NCI-H2196 (cell line): Measurements from ENCODE around the gene MAGEA9B.
A peak's percentile ranks its signal among the peaks of the same experiment; 100 is the strongest.
"Not testable (repeated sequence)": the region's sequence is repeated elsewhere in the genome, so short reads cannot be mapped to it uniquely, and the experiment has no call there.

ENCODE experiments used
- DNase-seq: peaks from one replicate; lab custom pipeline; 2025; ENCODE audit not compliant: unreplicated experiment; lab: John Stamatoyannopoulos, UW

The MAGEA9B gene, protein sequence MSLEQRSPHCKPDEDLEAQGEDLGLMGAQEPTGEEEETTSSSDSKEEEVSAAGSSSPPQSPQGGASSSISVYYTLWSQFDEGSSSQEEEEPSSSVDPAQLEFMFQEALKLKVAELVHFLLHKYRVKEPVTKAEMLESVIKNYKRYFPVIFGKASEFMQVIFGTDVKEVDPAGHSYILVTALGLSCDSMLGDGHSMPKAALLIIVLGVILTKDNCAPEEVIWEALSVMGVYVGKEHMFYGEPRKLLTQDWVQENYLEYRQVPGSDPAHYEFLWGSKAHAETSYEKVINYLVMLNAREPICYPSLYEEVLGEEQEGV

DNA sequence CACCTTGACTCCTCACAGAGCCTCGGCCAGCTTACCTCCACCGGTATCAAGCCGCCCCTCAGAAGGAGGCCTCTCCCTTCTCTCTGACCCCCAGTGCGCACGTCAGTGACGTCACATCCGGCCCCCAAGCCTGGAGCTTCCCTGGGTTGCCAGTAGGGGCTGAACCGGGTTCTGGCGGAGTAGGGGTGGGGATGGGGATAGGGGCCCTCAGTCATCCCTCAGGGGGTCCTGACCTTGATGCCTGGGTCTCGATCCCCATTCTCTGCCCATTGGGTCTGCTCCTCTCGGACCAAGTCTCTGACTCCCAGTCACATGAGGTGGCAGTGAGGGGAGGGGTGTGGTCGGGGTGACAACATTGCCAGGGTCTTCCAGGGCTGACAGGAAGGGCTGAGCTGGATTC, at the start of gene MAGEA9B:
TSS of gene MAGEA9B (minus strand) at position 101 of the 400 bp plus-strand sequence. CDS start 4,280 bp downstream, outside the sequence.
- DNase-seq, result not testable (repeated sequence)

DNA sequence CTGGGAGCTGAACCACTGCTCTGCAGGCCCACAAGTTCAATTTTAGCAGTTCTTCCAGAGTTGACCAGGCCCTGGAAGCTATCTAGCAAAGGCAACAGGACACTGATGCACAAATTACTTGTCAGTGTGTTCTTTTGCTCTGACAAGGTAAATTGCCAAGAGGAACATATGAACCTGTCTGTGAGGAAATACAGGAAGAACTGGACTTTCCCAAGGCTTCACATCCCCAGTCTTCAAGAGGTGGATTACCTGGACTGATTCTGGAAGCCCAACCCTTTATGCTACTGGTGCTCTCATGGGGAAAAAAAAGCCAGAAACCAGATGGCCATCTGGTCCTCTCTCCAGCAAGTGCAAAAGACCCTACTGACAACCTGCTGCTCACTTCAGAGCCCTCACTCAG, 46.3 kb upstream of the MAGEA9B start:
- DNase-seq, result no peak

DNA sequence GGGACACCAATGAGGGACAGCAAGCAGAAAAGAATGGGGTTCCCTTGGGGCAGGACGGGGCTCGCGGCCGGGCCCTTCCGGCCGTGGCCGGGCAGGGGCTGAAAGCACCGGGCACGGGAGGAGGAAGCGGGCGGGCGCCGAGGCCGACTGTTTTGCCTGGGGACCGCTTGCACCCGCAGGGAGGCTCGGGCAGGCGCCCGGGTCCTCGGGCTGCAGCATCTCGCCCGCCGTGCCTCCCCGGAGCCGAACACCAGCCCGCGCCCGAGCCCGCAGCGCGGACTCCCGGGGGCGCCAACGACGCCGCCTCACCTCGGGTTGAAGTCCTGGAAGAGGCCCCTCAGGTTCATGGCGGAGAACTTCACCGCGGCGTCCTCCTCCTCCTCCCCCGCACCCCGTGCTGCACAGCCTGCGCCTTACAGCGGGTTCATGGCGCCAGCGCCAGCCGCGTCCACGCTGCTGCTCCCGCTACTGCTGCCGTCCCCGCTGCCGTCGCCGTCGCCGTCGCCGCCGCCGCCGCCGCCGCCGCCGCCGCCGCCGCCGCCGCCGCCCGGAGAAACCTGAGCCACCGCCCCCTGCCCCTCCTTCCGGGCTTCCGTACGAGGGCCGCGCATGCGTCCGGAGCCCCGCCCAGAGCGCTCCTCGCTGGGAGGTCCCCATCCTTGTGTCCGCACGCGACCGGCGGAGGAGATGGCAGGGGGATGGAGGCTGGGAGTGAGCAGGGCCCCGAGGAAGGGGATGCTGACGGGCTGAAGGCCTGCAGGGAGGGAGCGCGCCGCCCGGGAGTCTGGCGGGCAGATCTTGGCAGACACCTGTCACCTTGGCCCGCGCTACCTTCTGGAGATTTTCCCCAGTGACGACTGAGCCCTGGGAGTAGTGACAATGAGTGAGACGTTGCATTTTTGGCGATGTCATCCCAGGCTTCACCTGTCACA, 44.2 kb upstream of the MAGEA9B start, which contains the start of gene TMEM185A:
TSS of gene TMEM185A (minus strand) at position 559 of the 932 bp plus-strand sequence. CDS start at position 347, 212 bp downstream.
- DNase-seq, result peak; percentile 43

DNA sequence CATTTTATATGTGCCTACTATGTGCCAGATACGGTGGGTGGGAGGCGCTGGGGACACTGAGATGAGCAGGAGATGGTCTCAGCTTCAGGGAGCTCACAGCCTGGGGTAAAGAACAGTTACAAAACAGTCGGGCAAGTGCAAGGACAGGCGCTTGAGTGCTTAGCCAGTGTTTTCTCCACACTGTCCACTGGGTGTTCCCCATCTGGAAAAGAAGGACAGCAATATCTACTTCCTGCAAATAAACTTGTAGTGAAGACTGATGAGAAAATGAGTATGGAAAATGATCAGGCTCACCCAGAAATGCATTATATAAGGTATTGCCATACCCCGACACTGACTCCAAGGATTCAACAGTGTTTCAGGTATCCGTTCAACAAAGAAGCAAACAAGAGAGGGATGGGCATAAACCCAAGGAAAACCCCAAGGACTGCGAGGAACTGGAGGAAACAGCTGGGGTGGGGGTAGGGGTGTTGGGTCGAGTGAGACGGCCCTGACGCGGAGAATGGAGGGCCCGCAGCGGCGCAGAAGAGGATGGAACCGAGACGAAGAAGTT, 43.5 kb upstream of the MAGEA9B start:
- DNase-seq, result no peak

DNA sequence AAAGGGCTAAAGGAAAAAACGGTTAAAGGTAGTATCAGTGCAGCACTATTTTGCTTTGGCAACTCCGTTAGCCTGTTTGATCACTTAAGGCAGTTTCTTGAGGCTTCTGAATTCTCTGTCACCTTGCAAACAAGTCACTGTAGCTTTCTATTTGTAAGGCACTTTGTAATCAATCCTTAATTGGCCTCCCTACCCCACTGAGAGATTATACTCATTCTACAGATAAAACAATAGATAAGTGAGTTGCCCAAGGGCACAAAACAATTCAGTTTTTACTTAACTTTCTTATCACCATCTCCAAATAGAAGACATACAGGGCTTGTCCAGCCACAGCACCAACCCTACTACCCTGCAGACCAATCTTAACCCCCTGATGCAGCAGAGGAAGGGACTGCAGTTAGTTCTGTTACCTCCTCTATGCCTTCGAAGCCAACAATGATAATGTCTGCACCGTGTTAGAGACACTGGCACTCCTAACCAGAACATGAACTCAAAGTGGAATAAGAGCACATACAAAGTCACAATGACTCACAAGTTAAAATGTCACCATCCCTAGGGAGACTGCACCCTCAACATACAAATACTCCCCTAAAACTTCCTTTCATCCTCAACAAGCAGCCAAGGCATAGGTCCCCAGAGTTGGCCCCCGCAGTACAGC, 42.6 kb upstream of the MAGEA9B start:
- no peak for DNase-seq

DNA sequence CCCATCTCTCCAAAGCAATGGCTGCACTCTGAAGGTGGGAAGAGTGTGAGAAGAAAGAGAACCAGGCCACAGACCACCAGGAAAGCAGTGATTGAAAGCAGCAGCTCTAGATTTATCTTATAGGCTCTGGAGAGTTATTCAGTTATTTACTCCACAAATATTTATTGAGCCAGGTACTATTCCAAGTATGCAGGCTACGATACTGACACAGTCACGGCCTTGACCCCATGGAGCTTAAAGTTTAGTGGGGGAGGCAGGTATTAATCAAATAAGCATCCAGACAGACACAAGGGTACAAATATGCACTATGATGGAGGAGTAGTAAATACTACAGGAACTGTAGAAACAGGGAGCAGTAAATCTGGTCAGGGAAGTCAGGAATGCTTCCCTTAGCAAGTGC, 41.5 kb upstream of the MAGEA9B start:
- DNase-seq, result no peak

DNA sequence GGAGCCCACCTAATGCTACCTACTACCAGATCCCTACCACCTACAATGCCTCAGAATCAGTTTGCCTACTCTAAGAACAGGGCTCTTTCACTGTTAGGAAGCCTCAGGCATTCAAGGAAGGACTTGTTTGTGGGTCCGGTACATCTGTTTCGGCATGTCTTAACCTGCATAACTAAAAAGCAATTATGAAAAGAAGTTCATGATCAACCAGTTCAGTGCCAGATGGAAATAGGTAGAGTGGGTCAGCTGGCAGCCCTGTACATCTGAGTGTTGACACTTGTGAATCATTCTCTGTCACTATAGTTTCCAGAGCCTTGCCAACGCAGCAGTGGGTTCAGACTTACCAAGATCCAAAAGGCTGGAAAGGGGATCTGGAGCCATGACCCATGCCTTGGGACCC, 41.0 kb upstream of the MAGEA9B start:
- no peak for DNase-seq

DNA sequence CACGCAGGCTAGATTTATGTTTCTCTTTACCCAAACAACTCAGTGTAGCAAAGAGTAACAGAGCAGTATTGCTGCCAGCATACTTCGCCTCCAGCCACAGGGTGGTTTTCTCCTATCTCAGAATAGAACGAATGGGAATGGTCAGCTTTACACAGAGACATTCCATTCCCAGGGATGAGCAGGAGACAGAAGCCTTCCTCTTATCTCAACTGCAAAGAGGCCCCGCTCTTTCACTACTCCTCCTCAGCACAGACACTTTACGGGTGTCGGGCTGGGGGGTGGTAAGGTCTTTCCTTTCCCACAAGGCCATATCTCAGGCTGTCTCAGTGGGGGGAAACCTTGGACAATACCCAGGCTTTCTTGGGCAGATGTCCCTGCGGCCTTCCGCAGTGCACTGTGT, 39.6 kb upstream of the MAGEA9B start:
- not testable (repeated sequence) for DNase-seq

DNA sequence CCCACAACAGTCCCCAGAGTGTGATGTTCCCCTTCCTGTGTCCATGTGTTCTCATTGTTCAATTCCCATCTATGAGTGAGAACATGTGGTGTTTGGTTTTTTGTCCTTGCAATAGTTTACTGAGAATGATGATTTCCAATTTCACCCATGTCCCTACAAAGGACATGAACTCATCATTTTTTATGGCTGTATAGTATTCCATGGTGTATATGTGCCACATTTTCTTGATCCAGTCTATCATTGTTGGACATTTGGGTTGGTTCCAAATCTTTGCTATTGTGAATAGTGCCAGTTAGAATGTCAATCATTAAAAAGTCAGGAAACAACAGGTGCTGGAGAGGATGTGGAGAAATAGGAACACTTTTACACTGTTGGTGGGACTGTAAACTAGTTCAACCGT, 32.4 kb upstream of the MAGEA9B start:
- DNase-seq, result not testable (repeated sequence)

DNA sequence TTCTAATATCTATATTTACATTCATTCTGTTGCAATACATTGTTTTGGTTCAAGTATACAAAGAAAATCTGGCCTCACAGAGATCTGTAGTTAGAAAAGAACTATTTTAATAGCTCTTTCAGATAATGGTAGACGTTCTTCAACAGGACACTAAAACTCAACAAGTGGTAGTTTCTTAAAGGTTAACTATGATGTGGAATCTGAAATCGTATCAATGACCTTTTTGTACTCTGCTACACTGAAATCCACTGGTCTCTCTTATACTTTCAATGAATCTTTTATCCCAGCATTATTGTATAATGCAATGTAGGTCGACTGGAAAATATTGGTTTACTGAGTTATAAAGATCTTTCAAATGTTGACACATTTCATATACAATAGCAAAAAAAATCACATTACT, 31.6 kb upstream of the MAGEA9B start:
- no peak for DNase-seq

DNA sequence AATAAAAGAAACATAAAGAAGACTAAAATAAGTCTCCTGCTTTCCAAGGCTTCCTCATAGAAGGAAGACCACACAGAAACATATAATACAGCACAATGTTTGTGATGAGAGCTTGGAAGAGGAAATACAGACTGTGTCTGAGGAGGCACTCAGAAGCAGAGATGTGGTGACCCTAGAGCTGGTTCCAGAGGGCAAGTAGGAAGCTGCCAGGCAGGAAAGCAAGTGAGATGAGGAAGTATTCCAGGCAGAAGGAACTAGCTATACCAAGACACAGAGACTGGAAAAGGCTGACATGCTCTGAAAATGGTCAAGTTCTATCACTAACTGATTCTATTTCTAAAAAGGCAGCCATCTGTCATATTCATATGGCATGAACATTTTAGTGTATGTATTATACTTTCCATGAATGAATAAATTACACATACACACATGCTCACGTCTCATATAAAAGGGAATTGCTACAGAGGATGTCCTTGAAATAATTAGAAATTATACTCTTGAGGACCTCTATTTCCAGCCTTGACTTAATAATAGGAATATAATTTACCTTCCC, 24.4 kb upstream of the MAGEA9B start:
- no peak for DNase-seq

DNA sequence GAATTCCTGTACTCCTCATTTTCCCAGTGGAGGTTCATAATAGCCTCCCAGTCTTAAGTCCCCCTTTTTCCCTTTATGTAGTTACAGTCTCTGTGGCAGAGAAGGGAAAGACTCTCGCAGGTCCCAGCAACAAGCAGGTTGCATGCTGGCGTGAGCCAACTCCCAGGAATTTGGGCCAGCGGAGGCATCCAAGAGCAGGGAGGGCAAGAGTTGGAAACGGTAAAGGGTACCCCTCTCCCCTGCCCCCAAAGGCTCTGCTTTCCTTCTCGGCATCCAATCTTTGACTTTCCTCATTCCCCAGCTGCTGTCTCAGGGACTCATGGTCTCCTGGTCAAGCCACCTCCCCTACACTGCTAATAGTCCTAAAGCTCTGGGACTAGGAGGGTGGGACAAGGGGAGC, 23.3 kb upstream of the MAGEA9B start:
- no peak for DNase-seq

DNA sequence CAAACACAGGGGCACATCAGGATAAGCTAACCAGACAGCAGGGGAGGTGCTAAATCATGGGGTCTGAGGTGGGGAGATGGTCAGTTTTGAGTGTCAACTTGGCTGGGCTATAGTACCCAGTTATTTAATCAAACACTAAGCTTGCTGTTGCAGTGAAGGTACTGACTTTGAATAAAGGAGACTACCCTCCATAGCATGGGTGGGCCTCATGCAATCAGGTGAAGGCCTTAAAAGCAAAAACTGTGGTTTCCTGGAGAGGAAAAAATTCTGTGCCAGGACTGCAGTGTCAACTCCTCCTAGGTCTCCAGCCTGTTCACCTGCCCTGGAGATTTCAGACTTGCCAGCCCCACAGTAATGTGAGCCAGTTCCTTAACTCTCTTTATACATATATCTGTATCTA, 20.4 kb upstream of the MAGEA9B start:
- DNase-seq, result no peak

DNA sequence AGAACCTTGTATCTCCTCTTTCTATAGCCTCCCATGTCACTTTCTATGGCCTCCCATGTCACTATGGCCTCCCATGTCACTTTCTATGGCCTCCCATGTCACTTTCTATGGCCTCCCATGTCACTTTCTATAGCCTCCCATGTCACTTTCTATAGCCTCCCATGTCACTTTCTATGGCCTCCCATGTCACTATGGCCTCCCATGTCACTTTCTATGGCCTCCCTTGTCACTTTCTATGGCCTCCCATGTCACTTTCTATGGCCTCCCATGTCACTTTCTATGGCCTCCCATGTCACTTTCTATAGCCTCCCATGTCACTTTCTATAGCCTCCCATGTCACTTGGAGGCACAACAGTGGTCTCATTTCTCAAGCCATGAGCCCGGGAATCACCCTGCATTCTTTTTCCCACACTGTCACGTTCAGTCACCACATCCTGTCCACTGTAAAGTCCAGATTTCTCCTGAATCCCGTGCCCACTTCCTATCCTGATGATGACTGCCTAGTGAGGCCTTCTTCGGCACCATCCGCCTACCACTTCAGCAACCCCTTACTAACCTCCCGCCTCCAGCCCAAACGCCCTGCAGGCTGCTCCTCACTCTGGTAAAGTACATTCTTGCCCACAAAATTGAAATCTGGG, 18.1 kb upstream of the MAGEA9B start:
- not testable (repeated sequence) for DNase-seq

DNA sequence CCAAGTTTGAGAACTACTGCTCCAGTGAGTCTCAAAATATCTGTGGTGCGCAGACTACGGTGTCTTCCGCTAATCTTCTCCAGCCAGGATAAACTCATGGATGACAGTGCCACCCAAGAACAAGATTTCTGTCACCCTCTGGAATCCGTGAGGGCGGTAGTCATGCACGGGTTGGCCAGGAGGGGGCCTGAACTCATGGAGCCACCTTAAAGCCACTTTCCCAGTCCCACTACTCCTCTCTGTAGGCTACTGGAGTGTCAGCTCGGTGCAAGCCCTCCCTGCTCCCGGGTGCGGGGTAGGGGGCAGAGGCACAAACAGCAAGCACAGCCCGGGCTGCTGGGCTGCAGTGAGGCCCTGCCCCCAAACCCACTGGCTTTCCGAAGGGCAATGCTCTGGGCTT, 11.3 kb upstream of the MAGEA9B start:
- not testable (repeated sequence) for DNase-seq

DNA sequence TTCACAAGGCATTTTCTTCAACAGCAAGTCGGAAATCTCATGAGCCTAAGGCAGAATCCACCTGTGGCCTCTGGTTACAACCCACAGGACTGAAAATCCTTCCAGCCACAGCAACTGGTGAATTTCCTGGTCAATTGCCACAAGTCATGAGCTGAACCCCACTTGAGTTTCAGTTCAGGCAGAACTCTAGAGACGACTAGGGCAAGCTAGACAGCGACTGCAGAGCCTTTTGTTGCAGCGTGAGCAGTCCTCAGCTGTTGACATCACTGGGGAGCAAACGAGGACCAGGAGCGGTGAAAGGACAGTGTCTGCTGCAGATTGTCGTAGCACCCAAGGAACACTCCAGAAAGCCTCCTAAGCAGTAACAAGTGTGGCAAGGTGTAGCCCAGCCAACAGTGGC, 8.7 kb upstream of the MAGEA9B start:
- not testable (repeated sequence) for DNase-seq

DNA sequence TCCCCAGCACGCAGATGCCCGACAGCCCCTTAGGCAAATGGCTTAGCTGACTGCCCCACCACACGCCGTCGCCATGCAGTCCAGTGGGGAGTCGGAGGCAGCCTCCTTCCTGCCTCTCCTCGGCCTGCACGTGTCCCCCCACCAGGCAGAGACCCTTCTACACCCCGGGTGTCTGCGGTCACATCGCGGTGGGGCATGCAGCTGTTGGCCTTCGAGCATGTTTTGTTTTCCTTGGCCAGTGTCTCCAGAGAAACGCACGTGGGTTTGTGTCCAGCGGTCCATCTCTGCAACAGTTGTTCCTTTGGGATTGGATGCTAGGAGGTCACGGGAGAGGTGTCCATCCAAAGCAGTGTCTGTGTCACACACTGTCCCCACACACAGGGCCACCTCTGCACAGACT, 8.0 kb upstream of the MAGEA9B start, which contains the start of gene HSFX2:
TSS of gene HSFX2 (minus strand) at position 101 of the 400 bp plus-strand sequence. CDS start 614 bp downstream, outside the sequence.
- not testable (repeated sequence) for DNase-seq

DNA sequence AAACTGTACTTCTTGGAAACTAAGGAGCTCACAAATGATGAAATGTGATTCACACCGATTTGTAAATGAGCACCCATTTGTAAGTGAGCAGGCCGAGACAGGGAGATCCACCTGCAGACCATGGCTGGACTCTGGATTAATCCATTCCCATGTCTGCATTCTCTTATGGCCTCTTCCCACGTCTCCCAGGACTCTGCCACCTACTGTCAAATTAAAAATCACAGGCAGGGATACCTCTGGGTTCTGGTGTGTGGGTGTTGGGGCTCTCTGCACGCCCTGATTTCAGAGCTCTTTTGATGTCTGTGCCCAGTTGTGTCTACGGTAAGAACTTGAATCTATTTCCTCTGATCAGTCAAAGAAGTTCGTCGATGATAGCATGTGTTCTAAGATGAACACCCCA, 3.7 kb upstream of the MAGEA9B start:
- DNase-seq, result not testable (repeated sequence)

DNA sequence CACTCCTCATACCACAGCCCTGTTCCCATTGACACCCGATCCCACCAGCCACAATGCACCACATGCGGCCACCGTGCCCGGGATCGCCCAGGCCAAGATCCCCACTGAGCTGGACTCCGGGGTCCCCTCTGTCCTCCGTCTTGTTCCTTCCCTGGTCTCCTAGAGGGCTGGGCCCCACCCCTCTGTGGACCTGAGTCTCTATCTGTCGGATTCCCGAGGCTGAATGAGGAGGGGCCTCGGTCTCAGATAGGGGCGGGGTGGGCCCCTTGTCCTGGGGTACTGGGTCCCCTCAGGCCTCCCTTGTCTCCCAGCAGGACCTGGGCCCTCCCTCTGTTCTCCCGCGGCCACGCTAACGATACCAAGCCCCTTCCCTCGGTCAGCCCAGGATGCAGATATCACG, 1.6 kb downstream of the MAGEA9B start:
- DNase-seq, result not testable (repeated sequence)

DNA sequence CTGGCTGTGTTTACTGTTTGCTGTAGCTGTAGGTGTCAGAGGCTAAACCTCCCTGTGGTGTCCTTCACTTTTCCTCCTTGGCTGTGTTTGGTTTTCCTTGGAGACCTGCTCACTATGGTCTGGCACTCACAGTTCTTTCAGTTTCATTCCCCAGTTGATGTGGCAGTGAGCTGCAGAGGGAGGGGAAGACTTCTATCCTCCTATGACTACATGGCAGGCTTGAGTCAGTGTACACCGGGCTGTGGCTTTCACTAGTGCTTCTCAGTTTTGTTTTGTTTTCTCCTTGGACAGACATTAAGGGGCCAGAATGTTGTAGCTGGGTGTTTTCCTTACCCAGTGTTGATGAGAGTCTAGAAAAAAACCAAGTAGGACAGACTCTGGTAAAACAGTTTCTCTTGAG, 13.8 kb downstream of the MAGEA9B start:
- not testable (repeated sequence) for DNase-seq
